Ascending aorta (tissue), 2 donors: ENCODE measurements around the gene WWC2. TPM values are rescaled to one million over a fixed set of nuclear protein-coding genes. Genes with fewer than 3 reads are reported as not detected.
"Not testable (repeated sequence)": the region's sequence is repeated elsewhere in the genome, so short reads cannot be mapped to it uniquely, and the experiment has no call there.

Source experiments
- DNase-seq, 2 donors: peaks; one replicate each; pipeline ENCODE4 v3.0.0-alpha.2; 2019; ENCODE audit warnings: low spot score in 2 of 2
- H3K27ac ChIP-seq, 2 donors: fragments of 200-600 bp; sonication (generic); one replicate each; pipeline ENCODE4 v1.5.1; 2016 to 2017; ENCODE audit warnings: mild to moderate bottlenecking in 1 of 2
- H3K27me3 ChIP-seq: fragments of 200-600 bp; sonication (generic); one replicate; pipeline ENCODE4 v1.5.1; 2017
- H3K36me3 ChIP-seq, 2 donors: fragments of 200-600 bp; sonication (generic); one replicate each; pipeline ENCODE4 v1.5.1; 2016
- H3K4me1 ChIP-seq, 2 donors: fragments of 200-600 bp; sonication (generic); one replicate each; pipeline ENCODE4 v1.5.1; 2016 to 2017; ENCODE audit warnings: mild to moderate bottlenecking in 1 of 2
- H3K4me3 ChIP-seq, 2 donors: fragments of 200-600 bp; sonication (generic); one replicate each; pipeline ENCODE4 v1.5.1; 2016 to 2017; ENCODE audit warnings: mild to moderate bottlenecking in 1 of 2
- H3K9me3 ChIP-seq, 2 donors: fragments of 200-600 bp; sonication (generic); one replicate each; pipeline ENCODE4 v1.5.1; 2016
- intact Hi-C: fragments of 100-400 bp; cut with DNase I; formaldehyde crosslinking; loops from one replicate; pipeline ENCODE4 v1.15.1; 2023
- total RNA-seq: library from RNA; depleted of rRNA; stranded (reverse); fragments of >200 nt; gene quantifications from one replicate; pipeline ENCODE4 v1.1.0, GENCODE V29; 2016
- TF ChIP-seq, protein P1 (sequence below), 3 experiments: fragments of 200-600 bp in 2 of 3; fragments of 450-650 bp in 1 of 3; sonication (generic) in 2 of 3; IDR thresholded peaks; one replicate each; pipeline ENCODE4 v1.5.1; 2016 to 2019; ENCODE audit warnings: antibody characterized with exemption in 3 of 3, mild to moderate bottlenecking in 1 of 3, moderate library complexity in 1 of 3

The WWC2 gene
- total RNA-seq, 1 donor from 2014 or later: 3.8 TPM

DNA sequence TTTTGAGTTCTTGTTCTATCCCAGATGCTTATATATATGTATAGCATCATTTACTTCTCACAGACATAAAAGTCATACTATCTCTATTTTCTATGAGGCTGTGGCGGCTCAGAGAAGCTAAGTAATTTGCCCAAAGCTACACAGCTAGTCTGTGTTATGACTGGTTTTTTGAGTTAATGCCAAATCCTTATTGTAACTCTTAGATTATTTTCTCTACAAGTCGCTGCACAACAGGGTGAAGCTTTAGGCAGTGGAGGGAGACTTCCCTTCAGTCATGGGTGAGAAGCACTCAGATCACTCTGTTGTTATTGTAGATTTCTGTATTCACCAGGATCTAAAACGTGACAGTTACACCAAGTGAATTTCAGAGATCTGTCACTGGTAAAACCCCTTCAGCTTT is 48.1 kb downstream of the WWC2 start:
- no peak overlapping the region for H3K27ac ChIP-seq
- no peak overlapping the region for H3K4me3 ChIP-seq
- no peaks in the 10 kb centered on the region for H3K27me3 ChIP-seq
- H3K9me3 ChIP-seq: no peaks in the 10 kb centered on the region
- no peaks in the 10 kb centered on the region for H3K36me3 ChIP-seq
- TF ChIP-seq, protein P1, sequence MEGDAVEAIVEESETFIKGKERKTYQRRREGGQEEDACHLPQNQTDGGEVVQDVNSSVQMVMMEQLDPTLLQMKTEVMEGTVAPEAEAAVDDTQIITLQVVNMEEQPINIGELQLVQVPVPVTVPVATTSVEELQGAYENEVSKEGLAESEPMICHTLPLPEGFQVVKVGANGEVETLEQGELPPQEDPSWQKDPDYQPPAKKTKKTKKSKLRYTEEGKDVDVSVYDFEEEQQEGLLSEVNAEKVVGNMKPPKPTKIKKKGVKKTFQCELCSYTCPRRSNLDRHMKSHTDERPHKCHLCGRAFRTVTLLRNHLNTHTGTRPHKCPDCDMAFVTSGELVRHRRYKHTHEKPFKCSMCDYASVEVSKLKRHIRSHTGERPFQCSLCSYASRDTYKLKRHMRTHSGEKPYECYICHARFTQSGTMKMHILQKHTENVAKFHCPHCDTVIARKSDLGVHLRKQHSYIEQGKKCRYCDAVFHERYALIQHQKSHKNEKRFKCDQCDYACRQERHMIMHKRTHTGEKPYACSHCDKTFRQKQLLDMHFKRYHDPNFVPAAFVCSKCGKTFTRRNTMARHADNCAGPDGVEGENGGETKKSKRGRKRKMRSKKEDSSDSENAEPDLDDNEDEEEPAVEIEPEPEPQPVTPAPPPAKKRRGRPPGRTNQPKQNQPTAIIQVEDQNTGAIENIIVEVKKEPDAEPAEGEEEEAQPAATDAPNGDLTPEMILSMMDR (IDR thresholded peaks at IDR 0.05): no peak
- DNase-seq: no peak
- H3K4me1 ChIP-seq: peaks cover 0 to 12% of the 10 kb centered on the region in 2 donors
- intact Hi-C loops: no loop called here

DNA sequence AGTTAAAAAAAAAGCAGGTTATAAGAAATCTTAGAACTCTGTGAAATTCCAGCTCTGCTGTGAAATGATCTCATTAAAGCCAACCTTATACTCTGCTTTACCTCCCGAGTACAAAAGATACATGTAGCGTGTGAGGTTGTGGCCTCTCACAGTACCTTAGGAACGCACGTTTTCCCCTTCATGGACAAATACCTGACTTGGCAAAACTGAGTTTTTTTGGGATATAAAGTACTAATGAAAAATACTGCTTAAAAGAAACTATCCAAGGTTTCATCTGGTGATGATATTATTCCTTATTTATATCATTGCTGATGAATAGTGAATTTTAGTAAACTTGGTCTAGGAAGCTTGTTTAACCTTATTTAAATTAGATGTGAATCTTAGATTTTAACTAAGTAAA is 48.9 kb downstream of the WWC2 start:
- no peaks in the 10 kb centered on the region for H3K36me3 ChIP-seq
- TF ChIP-seq, protein P1 (IDR thresholded peaks at IDR 0.05): no peak
- intact Hi-C loops: no loop called here
- no peak overlapping the region for H3K4me3 ChIP-seq
- H3K9me3 ChIP-seq: no peaks in the 10 kb centered on the region
- no peak for DNase-seq
- no peaks in the 10 kb centered on the region for H3K27me3 ChIP-seq
- H3K4me1 ChIP-seq: peaks cover 0 to 6% of the 10 kb centered on the region in 2 donors
- H3K27ac ChIP-seq: no peak overlapping the region

DNA sequence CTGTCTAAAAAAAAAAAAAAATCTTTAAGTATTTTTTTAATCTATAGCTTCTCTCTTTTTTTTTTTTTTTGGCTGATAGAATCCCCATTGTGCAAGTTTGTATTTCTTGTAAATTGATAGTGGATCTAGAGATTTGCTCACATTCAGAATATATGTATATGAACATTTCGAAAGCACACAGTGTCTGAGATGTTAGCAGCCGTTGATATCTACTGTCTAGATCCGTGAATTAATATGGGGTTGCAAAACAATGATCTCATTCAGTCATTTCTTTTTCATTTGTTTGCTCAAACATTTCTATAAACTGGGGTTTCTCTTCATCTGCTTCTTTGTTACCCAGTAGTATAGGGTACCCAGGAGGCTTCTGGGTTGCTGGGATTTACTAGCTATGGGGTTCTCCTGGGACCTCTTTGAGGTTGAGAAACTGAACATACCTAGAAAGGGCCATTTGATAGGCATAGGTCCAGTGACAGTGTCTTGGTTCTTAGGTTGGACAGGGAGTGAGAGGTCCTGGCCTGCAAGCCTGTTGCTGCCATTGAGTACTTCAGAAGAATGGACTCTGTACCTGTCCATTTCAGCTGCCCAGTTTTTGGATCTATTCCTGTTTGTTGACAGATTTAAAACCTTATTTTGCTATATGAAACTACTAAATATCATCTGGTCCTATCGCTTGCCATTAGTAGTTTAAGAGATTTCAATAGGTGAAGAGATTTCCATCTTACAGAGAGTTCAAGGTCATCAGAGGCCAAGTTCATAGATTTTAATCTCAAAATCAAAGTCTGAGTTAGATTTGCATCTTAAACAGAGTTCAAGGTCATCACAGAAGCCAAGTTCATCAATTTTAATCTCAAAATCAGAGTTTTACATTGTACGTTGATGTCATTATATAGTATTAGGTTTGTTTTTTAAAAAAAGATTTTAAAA is 50.8 kb downstream of the WWC2 start:
- H3K36me3 ChIP-seq: no peaks in the 10 kb centered on the region
- H3K27me3 ChIP-seq: no peaks in the 10 kb centered on the region
- no peak for DNase-seq
- TF ChIP-seq, protein P1 (IDR thresholded peaks at IDR 0.05): no peak
- H3K9me3 ChIP-seq: no peaks in the 10 kb centered on the region
- no peak overlapping the region for H3K27ac ChIP-seq
- no peak overlapping the region for H3K4me3 ChIP-seq
- intact Hi-C loops: no loop called here
- peaks cover 0 to 4% of the 10 kb centered on the region in 2 donors for H3K4me1 ChIP-seq

DNA sequence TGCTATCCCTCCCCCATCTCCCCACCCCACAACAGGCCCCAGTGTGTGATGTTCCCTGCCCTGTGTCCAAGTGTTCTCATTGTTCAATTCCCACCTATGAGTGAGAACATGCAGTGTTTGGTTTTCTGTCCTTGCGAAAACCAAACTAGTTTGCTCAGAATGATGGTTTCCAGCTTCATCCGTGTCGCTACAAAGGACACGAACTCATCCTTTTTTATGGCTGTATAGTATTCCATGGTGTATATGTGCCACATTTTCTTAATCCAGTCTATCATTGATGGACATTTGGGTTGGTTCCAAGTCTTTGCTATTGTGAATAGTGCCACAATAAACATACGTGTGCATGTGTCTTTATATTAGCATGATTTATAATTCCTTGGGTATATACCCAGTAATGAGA is 51.6 kb downstream of the WWC2 start:
- intact Hi-C loops: not testable (repeated sequence)

DNA sequence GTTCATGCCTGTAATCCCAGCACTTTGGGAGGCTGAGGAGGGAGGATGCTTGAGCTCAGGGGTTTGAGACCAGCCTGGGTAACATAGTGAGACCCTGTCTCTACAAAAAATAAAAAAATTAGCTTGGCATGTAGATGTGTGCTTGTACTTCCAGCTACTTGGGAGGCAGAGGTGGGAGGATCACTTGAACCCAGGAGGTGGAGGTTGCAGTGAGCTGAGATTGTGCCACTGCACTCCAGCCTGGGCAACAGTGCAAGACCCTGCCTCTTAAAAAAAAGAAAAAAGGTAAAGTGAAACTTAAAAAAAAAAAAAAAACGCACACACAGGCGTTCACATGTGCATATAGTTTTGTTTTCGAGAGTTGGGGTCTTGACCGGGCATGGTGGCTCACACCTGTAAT is 53.2 kb downstream of the WWC2 start:
- H3K4me3 ChIP-seq, H3K27ac ChIP-seq, intact Hi-C loops, H3K27me3 ChIP-seq, H3K4me1 ChIP-seq, DNase-seq, H3K36me3 ChIP-seq, H3K9me3 ChIP-seq: not testable (repeated sequence)

More for the DNA sequence above, 51.6 kb downstream of the WWC2 start:
- H3K27ac ChIP-seq, H3K4me3 ChIP-seq, H3K9me3 ChIP-seq, H3K4me1 ChIP-seq, DNase-seq, H3K36me3 ChIP-seq, H3K27me3 ChIP-seq: not testable (repeated sequence)

DNA sequence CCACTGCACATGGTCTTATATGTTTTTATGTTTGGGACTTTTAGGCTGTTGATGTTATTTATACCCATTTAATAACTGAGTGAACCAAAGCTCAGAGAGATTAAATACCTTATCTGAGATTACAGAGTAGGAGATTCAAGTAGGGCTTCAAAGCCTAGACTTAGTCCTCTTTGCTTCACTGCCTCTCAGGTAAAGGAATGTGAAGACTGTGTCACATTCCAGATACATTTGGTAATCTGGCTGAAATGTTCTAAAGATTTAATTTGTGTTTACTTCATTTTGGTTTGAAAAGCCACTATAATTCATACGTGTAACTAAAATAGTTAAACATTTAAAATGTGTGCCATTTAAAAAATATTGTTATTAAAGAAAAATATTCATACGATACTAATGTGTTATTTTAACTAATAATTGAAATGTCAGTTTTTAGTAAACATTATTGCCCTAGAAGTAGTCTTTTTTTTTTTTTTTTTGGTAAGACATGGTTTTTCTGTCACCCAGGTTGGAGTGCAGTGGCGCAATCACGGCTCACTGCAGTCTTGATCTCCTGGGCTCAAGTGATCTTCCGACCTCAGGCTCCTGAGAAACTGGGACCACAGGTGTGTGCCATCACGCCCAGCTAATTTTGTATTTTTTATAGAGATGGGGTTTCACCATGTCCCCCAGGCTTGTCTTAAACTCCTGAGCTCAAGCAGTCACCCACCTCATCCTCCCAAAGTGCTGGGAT is 54.3 kb downstream of the WWC2 start:
- intact Hi-C loops: no loop called here
- Histone ChIP-seq H3K27me3 (no peaks in the 10 kb centered on the region), H3K4me3 (no peak overlapping the region), H3K9me3 (no peaks in the 10 kb centered on the region), H3K36me3 (no peaks in the 10 kb centered on the region), H3K27ac (no peak overlapping the region), H3K4me1 (no peaks in the 10 kb centered on the region)
- TF ChIP-seq, protein P1 (IDR thresholded peaks at IDR 0.05): no peak
- no peak for DNase-seq
